MM.1S (cell line): Measurements from ENCODE around the gene LINGO1.

Source experiments
- EZH2 ChIP-seq: fragments of 300-600 bp; sonication (generic); optimal IDR thresholded peaks from 2 replicates; pipeline ENCODE3; 2017; ENCODE audit warnings: low read depth, mild to moderate bottlenecking, antibody characterized with exemption, low read length, mixed read lengths
- EZH2phosphoT487 ChIP-seq: fragments of 300-600 bp; sonication (generic); IDR thresholded peaks from 2 replicates; pipeline ENCODE4 v1.6.1; 2018; ENCODE audit warnings: antibody characterized with exemption, low read length
- TF ChIP-seq, protein P1 (sequence below): fragments of 300-600 bp; sonication (generic); IDR thresholded peaks from 2 replicates; pipeline ENCODE4 v1.5.1; 2016; ENCODE audit warnings: antibody characterized with exemption, low read length, mixed read lengths

DNA sequence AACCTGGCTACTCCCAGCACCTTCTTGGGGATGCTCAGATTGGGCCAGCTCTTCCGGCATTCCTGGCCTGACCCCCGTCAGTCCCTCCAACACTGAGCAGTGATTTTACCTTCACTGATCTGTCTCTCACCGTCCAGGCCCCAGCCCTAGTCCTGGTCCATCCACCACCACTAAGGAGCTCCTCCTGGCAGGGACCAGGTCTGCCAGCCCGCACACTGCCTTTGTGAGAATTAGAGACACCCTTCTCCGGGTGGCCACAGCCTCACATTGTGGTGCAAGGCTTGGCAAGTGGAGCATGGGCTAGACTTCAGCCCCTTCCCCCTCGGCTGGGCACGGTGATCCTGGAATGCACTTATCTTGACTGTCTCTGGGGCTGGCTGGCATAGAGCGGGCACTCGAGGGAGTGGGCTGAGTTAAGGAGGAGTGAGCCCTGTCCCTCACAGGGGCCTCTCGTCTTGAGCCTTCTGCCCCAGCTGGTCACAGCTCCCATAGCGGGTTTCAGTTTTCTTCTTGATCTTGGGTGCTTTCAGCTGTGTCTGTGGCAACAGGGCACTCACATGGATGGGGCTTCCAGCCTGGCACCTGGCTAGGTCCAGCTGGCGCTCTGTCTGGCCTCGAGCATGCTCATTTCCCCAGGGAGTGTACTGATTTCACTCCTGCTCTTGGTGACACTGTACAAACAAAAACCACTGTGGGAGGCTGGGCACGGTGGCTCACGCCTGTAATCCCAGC lies 53.9 kb downstream of the LINGO1 start:
- TF ChIP-seq, protein P1, sequence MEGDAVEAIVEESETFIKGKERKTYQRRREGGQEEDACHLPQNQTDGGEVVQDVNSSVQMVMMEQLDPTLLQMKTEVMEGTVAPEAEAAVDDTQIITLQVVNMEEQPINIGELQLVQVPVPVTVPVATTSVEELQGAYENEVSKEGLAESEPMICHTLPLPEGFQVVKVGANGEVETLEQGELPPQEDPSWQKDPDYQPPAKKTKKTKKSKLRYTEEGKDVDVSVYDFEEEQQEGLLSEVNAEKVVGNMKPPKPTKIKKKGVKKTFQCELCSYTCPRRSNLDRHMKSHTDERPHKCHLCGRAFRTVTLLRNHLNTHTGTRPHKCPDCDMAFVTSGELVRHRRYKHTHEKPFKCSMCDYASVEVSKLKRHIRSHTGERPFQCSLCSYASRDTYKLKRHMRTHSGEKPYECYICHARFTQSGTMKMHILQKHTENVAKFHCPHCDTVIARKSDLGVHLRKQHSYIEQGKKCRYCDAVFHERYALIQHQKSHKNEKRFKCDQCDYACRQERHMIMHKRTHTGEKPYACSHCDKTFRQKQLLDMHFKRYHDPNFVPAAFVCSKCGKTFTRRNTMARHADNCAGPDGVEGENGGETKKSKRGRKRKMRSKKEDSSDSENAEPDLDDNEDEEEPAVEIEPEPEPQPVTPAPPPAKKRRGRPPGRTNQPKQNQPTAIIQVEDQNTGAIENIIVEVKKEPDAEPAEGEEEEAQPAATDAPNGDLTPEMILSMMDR = no peak
- TF ChIP-seq EZH2phosphoT487 = no peak
- no peak for TF ChIP-seq EZH2
